H1 (cell line): Measurements from ENCODE around the gene ASPRV1.

Source experiments
- CEBPB ChIP-seq: IDR thresholded peaks from 2 replicates; pipeline ENCODE4 v1.6.1; 2012; ENCODE audit warnings: low read depth, low read length
- CHD7 ChIP-seq: fragments of 300-600 bp; sonication (generic); IDR thresholded peaks from 2 replicates; pipeline ENCODE4 v1.7.1; 2012; ENCODE audit warnings: low read length, moderate library complexity, mild to moderate bottlenecking, inconsistent platforms; ENCODE audit not compliant: insufficient replicate concordance
- CTCF ChIP-seq, 3 experiments: IDR thresholded peaks; 1 replicate in 2 of 3; 2 replicates in 1 of 3; pipeline versions ENCODE4 v1.5.1 to v1.6.1; 2011; ENCODE audit warnings: low read length in 3 of 3, mild to moderate bottlenecking in 3 of 3, inconsistent platforms in 2 of 3, low read depth in 1 of 3, moderate library complexity in 1 of 3; ENCODE audit not compliant: insufficient read depth in 1 of 3; ENCODE audit errors: control extremely low read depth in 1 of 3
- EZH2 ChIP-seq: fragments of 200-600 bp; sonication (generic); IDR thresholded peaks from 2 replicates; pipeline ENCODE4 v1.7.1; 2012; ENCODE audit warnings: low read depth, mild to moderate bottlenecking, moderate library complexity, low read length, inconsistent platforms; ENCODE audit not compliant: severe bottlenecking
- KDM1A ChIP-seq: fragments of 200-600, 300-600 bp; sonication (generic); IDR thresholded peaks from 2 replicates; pipeline ENCODE4 v1.7.1; 2016; ENCODE audit warnings: mild to moderate bottlenecking, low read length, borderline replicate concordance
- POLR2A ChIP-seq, 2 experiments: IDR thresholded peaks; 1 replicate in 1 of 2; 2 replicates in 1 of 2; pipeline ENCODE4 v1.6.1; 2011; ENCODE audit warnings: low read depth in 2 of 2, low read length in 2 of 2, mild to moderate bottlenecking in 2 of 2; ENCODE audit errors: control extremely low read depth in 1 of 2
- RXRA ChIP-seq: IDR thresholded peaks from 2 replicates; pipeline ENCODE4 v1.6.1; 2011; ENCODE audit warnings: low read depth, mild to moderate bottlenecking, low read length, moderate library complexity; ENCODE audit not compliant: insufficient read depth
- SIN3A ChIP-seq, 2 experiments: IDR thresholded peaks in 1 of 2; conservative IDR thresholded peaks in 1 of 2; 2 replicates each; pipeline ENCODE4 v1.6.1; 2011 to 2012; ENCODE audit warnings: low read length in 2 of 2, improper control_type of control experiment in 1 of 2, low read depth in 1 of 2, mild to moderate bottlenecking in 1 of 2
- TAF1 ChIP-seq: IDR thresholded peaks from 2 replicates; pipeline ENCODE4 v1.6.1; 2011; ENCODE audit warnings: mild to moderate bottlenecking, low read depth, low read length
- TEAD4 ChIP-seq: IDR thresholded peaks from 2 replicates; pipeline ENCODE4 v1.6.1; 2012; ENCODE audit warnings: low read depth, low read length, inconsistent platforms, mixed read lengths
- USF2 ChIP-seq: IDR thresholded peaks from 2 replicates; pipeline ENCODE4 v1.6.1; 2011; ENCODE audit warnings: low read length, improper control_type of control experiment

- TF ChIP-seq USF2 (no peak), CTCF (IDR thresholded peaks at IDR 0.05; ENCODE audit: control extremely low read depth in 1 of 3, insufficient read depth in 1 of 3, low read depth in 1 of 3, low read length in 3 of 3) (no peak), CHD7 (no peak), TAF1 (no peak), TEAD4 (no peak), POLR2A (IDR thresholded peaks at IDR 0.05; ENCODE audit: control extremely low read depth in 1 of 2, low read depth in 2 of 2, low read length in 2 of 2) (no peak), SIN3A (conservative IDR thresholded peaks at IDR 0.05 in 1 of 2, IDR thresholded peaks at IDR 0.05 in 1 of 2; ENCODE audit: low read depth in 1 of 2, low read length in 2 of 2) (no peak), EZH2 (no peak), CEBPB (no peak), RXRA (no peak), KDM1A (no peak)
These were observed 6.4 kb downstream of the ASPRV1 start for GRCh38 chr2:69955029-69955428.
